NT2/D1 (cell line): ENCODE measurements around the gene RPH3AL.

Experiments
- SUZ12 ChIP-seq: IDR thresholded peaks from 2 replicates; pipeline ENCODE4 v1.6.1; 2011; ENCODE audit not compliant: insufficient read length, insufficient read depth; ENCODE audit errors: extremely low read depth
- YY1 ChIP-seq: IDR thresholded peaks from 2 replicates; pipeline ENCODE4 v1.6.1; 2011; ENCODE audit not compliant: insufficient read length, insufficient read depth
- ZNF274 ChIP-seq: IDR thresholded peaks from 2 replicates; pipeline ENCODE4 v1.6.1; 2011; ENCODE audit warnings: mild to moderate bottlenecking, low read depth, low read length

- no peak for TF ChIP-seq ZNF274
- no peak for TF ChIP-seq YY1
- TF ChIP-seq SUZ12: no peak
Measured at GRCh38 chr17:280901-281300, 71.7 kb downstream of the RPH3AL start.
